GM19099 (cell line): ENCODE data around the gene XPC.

Experiments
- POLR2A ChIP-seq: IDR thresholded peaks from 3 replicates; pipeline ENCODE4 v1.6.1; 2011; ENCODE audit warnings: low read depth; ENCODE audit not compliant: insufficient read length; ENCODE audit errors: extremely low read depth

Gene XPC

GRCh38 chr3:14186854-14187458, 8.6 kb upstream of the XPC start:
- no peak for TF ChIP-seq POLR2A

GRCh38 chr3:14183015-14183577, 4.7 kb upstream of the XPC start:
- TF ChIP-seq POLR2A = no peak

- TF ChIP-seq POLR2A = no peak
Measured at GRCh38 chr3:14181253-14181652, 2.9 kb upstream of the XPC start.

- TF ChIP-seq POLR2A = no peak
Measured at GRCh38 chr3:14179795-14180194, 1.4 kb upstream of the XPC start.

GRCh38 chr3:14179114-14179465, 689 bp upstream of the XPC start:
- no peak for TF ChIP-seq POLR2A

GRCh38 chr3:14177580-14178246, 688 bp downstream of the XPC start:
- no peak for TF ChIP-seq POLR2A

- TF ChIP-seq POLR2A = no peak
Measured at GRCh38 chr3:14175383-14176037, 2.9 kb downstream of the XPC start.

- TF ChIP-seq POLR2A = no peak
Measured at GRCh38 chr3:14174483-14174882, 3.9 kb downstream of the XPC start.

GRCh38 chr3:14172496-14172895, 5.9 kb downstream of the XPC start:
- TF ChIP-seq POLR2A = no peak

GRCh38 chr3:14170531-14171159, 7.8 kb downstream of the XPC start:
- no peak for TF ChIP-seq POLR2A

GRCh38 chr3:14169871-14170270, 8.5 kb downstream of the XPC start:
- TF ChIP-seq POLR2A = no peak

- TF ChIP-seq POLR2A = no peak
Measured at GRCh38 chr3:14169435-14169834, 9.0 kb downstream of the XPC start.

GRCh38 chr3:14166877-14167603, 11.4 kb downstream of the XPC start:
- no peak for TF ChIP-seq POLR2A

GRCh38 chr3:14162178-14162577, 16.2 kb downstream of the XPC start:
- no peak for TF ChIP-seq POLR2A

- no peak for TF ChIP-seq POLR2A
Measured at GRCh38 chr3:14161282-14161681, 17.1 kb downstream of the XPC start.
